Hepatocyte (in vitro differentiated cells): ENCODE data around the gene SHISAL1. TPM values are rescaled to one million over a fixed set of nuclear protein-coding genes. Genes with fewer than 3 reads are reported as not detected.

Experiments used
- DNase-seq: peaks from one replicate; pipeline ENCODE4 v3.0.0-alpha.2; 2016; ENCODE audit warnings: low spot score
- H2AFZ ChIP-seq: fragments of 200-600 bp; sonication (generic); 2 replicates; pipeline ENCODE4 v1.6.0; 2016; ENCODE audit warnings: antibody characterized with exemption, mild to moderate bottlenecking
- H3K27ac ChIP-seq: fragments of 200-600 bp; sonication (generic); 2 replicates; pipeline ENCODE4 v1.5.1; 2016; ENCODE audit warnings: mild to moderate bottlenecking
- H3K27me3 ChIP-seq: fragments of 200-600 bp; sonication (generic); 2 replicates; pipeline ENCODE4 v1.6.1; 2016
- H3K36me3 ChIP-seq: fragments of 200-600 bp; sonication (generic); replicated peaks from 2 replicates; pipeline ENCODE4 v1.5.1; 2016; ENCODE audit warnings: low read depth; ENCODE audit not compliant: insufficient read depth
- H3K4me1 ChIP-seq: fragments of 200-600 bp; sonication (generic); 2 replicates; pipeline ENCODE4 v1.5.1; 2016; ENCODE audit warnings: mild to moderate bottlenecking, moderate library complexity; ENCODE audit not compliant: insufficient read depth
- H3K4me2 ChIP-seq: fragments of 200-600 bp; sonication (generic); 2 replicates; pipeline ENCODE4 v1.6.0; 2016
- H3K4me3 ChIP-seq: fragments of 200-600 bp; sonication (generic); 2 replicates; pipeline ENCODE4 v1.5.1; 2016; ENCODE audit warnings: mild to moderate bottlenecking
- H3K79me2 ChIP-seq: fragments of 200-600 bp; sonication (generic); 2 replicates; pipeline ENCODE4 v1.6.0; 2017; ENCODE audit warnings: mild to moderate bottlenecking
- H3K9me2 ChIP-seq: fragments of 200-600 bp; sonication (generic); replicated peaks from 2 replicates; pipeline ENCODE4 v1.6.0; 2017; ENCODE audit warnings: mild to moderate bottlenecking; ENCODE audit not compliant: insufficient read depth
- H3K9me3 ChIP-seq: fragments of 200-600 bp; sonication (generic); 2 replicates; pipeline ENCODE4 v1.5.1; 2016; ENCODE audit warnings: low read depth, mild to moderate bottlenecking
- H4K20me1 ChIP-seq: fragments of 200-600 bp; sonication (generic); 2 replicates; pipeline ENCODE4 v1.6.0; 2016; ENCODE audit warnings: mild to moderate bottlenecking; ENCODE audit not compliant: insufficient read depth, poor library complexity, severe bottlenecking
- CTCF ChIP-seq: fragments of 200-600 bp; sonication (generic); IDR thresholded peaks from 2 replicates; pipeline ENCODE4 v1.5.1; 2016; ENCODE audit warnings: antibody characterized with exemption, mild to moderate bottlenecking; ENCODE audit not compliant: poor library complexity
- EZH2 ChIP-seq: fragments of 200-600 bp; sonication (generic); IDR thresholded peaks from 2 replicates; pipeline ENCODE4 v1.6.1; 2016; ENCODE audit warnings: antibody characterized with exemption, mild to moderate bottlenecking, borderline replicate concordance
- EZH2phosphoT487 ChIP-seq: fragments of 200-600 bp; sonication (generic); IDR thresholded peaks from one replicate; pipeline ENCODE4 v1.6.1; 2018; ENCODE audit warnings: antibody characterized with exemption, mild to moderate bottlenecking, low read depth, moderate library complexity; ENCODE audit not compliant: unreplicated experiment, severe bottlenecking
- WGBS: methylation state at CpG from one replicate; pipeline ENCODE4 v1.1.6; 2016; ENCODE audit warnings: low lambda C conversion rate; ENCODE audit errors: missing lambda C conversion rate; 5-methylcytosine and 5-hydroxymethylcytosine counted together
- polyA plus RNA-seq: library from polyadenylated mRNA; unstranded; fragments of >200 nt; fragmentation: Nextera tagmentation; extraction: Ambion mirVana; gene quantifications from 2 replicates; pipeline ENCODE4 v1.2.1, GENCODE V29; 2016
- total RNA-seq: library from RNA; depleted of rRNA; stranded (reverse); fragments of >200 nt; gene quantifications from 2 replicates; pipeline ENCODE4 v1.2.3, GENCODE V29; 2014

SHISAL1 gene
- total and polyA plus RNA-seq, 2 experiments from 2014 or later: 0.66 to 2.4 TPM

- Histone ChIP-seq H3K9me3 (no peaks in the 10 kb centered on the region), H3K79me2 (no peaks in the 10 kb centered on the region), H4K20me1 (no peaks in the 10 kb centered on the region), H3K27me3 (peaks cover 2% of the 10 kb centered on the region), H3K4me3 (no peak overlapping the region), H3K27ac (peak overlapping the region; percentile 60), H3K36me3 (no peaks in the 10 kb centered on the region), H2AFZ (no peak overlapping the region), H3K4me2 (peak overlapping the region; percentile 8), H3K9me2 (no peaks in the 10 kb centered on the region), H3K4me1 (peaks cover 6% of the 10 kb centered on the region)
- no peak for DNase-seq
- WGBS: 75% methylated on average over 6 of the region's 6 CpGs
- TF ChIP-seq EZH2 (no peak), CTCF (no peak), EZH2phosphoT487 (no peak)
These were observed 101.3 kb downstream of the SHISAL1 start for GRCh38 chr22:44211256-44211945.

- Histone ChIP-seq H3K36me3 (no peaks in the 10 kb centered on the region), H3K4me3 (no peak overlapping the region), H3K9me2 (no peaks in the 10 kb centered on the region), H3K79me2 (no peaks in the 10 kb centered on the region), H2AFZ (no peak overlapping the region), H3K27ac (no peak overlapping the region), H4K20me1 (no peaks in the 10 kb centered on the region), H3K4me1 (peaks cover 6% of the 10 kb centered on the region), H3K27me3 (peaks cover 2% of the 10 kb centered on the region), H3K9me3 (no peaks in the 10 kb centered on the region), H3K4me2 (no peak overlapping the region)
- WGBS: 87% methylated on average over 4 of the region's 4 CpGs
- DNase-seq: no peak
- no peak for TF ChIP-seq EZH2phosphoT487
- no peak for TF ChIP-seq CTCF
- no peak for TF ChIP-seq EZH2
These were observed 102.0 kb downstream of the SHISAL1 start for GRCh38 chr22:44210722-44211121.

- no peaks in the 10 kb centered on the region for H3K9me3 ChIP-seq
- peaks cover 6% of the 10 kb centered on the region for H3K4me1 ChIP-seq
- H3K79me2 ChIP-seq: no peaks in the 10 kb centered on the region
- H3K4me3 ChIP-seq: no peak overlapping the region
- no peak overlapping the region for H3K27ac ChIP-seq
- peaks cover 2% of the 10 kb centered on the region for H3K27me3 ChIP-seq
- no peaks in the 10 kb centered on the region for H3K36me3 ChIP-seq
- DNase-seq: no peak
- no peak for TF ChIP-seq EZH2phosphoT487
- TF ChIP-seq CTCF: no peak
- no peak for TF ChIP-seq EZH2
- 93% methylated on average over 3 of the region's 3 CpGs for WGBS
- H3K4me2 ChIP-seq: no peak overlapping the region
- H3K9me2 ChIP-seq: no peaks in the 10 kb centered on the region
- H4K20me1 ChIP-seq: no peaks in the 10 kb centered on the region
- no peak overlapping the region for H2AFZ ChIP-seq
These were observed 103.4 kb downstream of the SHISAL1 start for GRCh38 chr22:44209343-44209742.

GRCh38 chr22:44207981-44208317, 104.8 kb downstream of the SHISAL1 start:
- H3K9me3 ChIP-seq: no peaks in the 10 kb centered on the region
- no peak for TF ChIP-seq EZH2phosphoT487
- no peak for TF ChIP-seq EZH2
- TF ChIP-seq CTCF: no peak
- DNase-seq: no peak
- peaks cover 2% of the 10 kb centered on the region for H3K27me3 ChIP-seq
- H3K4me3 ChIP-seq: no peak overlapping the region
- peaks cover 6% of the 10 kb centered on the region for H3K4me1 ChIP-seq
- H4K20me1 ChIP-seq: no peaks in the 10 kb centered on the region
- H3K79me2 ChIP-seq: no peaks in the 10 kb centered on the region
- H3K36me3 ChIP-seq: no peaks in the 10 kb centered on the region
- H2AFZ ChIP-seq: no peak overlapping the region
- WGBS: 72% methylated on average over 4 of the region's 4 CpGs
- H3K9me2 ChIP-seq: no peaks in the 10 kb centered on the region
- no peak overlapping the region for H3K27ac ChIP-seq
- no peak overlapping the region for H3K4me2 ChIP-seq
